ENCODE results near the gene RAP2B.
A peak's percentile ranks its signal among the peaks of the same experiment; 100 is the strongest.
"Not testable (repeated sequence)": the region's sequence is repeated elsewhere in the genome, so short reads cannot be mapped to it uniquely, and the experiment has no call there.

The RAP2B gene

GRCh38 chr3:153161714-153162512 lies at the start of gene RAP2B:
RAP2B (plus strand) TSS chr3:153162226; CDS start chr3:153162694, 468 bp downstream.
- peak; percentile 92 to 99 for DNase-seq (ENCODE audit: low read depth in 2 of 2)

- DNase-seq (ENCODE audit: low read depth in 2 of 2), result no peak
These were observed 48.5 kb upstream of the RAP2B start for GRCh38 chr3:153113541-153113940.

GRCh38 chr3:153114270-153114669 lies 47.8 kb upstream of the RAP2B start:
- not testable (repeated sequence) for DNase-seq (ENCODE audit: low read depth in 2 of 2)

- DNase-seq (ENCODE audit: low read depth in 2 of 2), result no peak
These were observed 46.7 kb upstream of the RAP2B start for GRCh38 chr3:153115326-153115725.

- no peak for DNase-seq (ENCODE audit: low read depth in 2 of 2)
These were observed 34.2 kb upstream of the RAP2B start for GRCh38 chr3:153127788-153128187.

GRCh38 chr3:153129426-153129825 lies 32.6 kb upstream of the RAP2B start:
- no peak for DNase-seq (ENCODE audit: low read depth in 2 of 2)

- DNase-seq (ENCODE audit: low read depth in 2 of 2), result no peak
These were observed 32.2 kb upstream of the RAP2B start for GRCh38 chr3:153129866-153130265.

- DNase-seq (ENCODE audit: low read depth in 2 of 2), result no peak
These were observed 31.6 kb upstream of the RAP2B start for GRCh38 chr3:153130312-153130977.

- DNase-seq (ENCODE audit: low read depth in 2 of 2), result no peak
These were observed 24.4 kb upstream of the RAP2B start for GRCh38 chr3:153137626-153138025.

- DNase-seq (ENCODE audit: low read depth in 2 of 2), result peak; percentile 8 to 17
These were observed 23.5 kb upstream of the RAP2B start for GRCh38 chr3:153138276-153139210.

GRCh38 chr3:153142961-153143360 lies 19.1 kb upstream of the RAP2B start:
- DNase-seq (ENCODE audit: low read depth in 2 of 2), result no peak

GRCh38 chr3:153144071-153144470 lies 18.0 kb upstream of the RAP2B start:
- DNase-seq (ENCODE audit: low read depth in 2 of 2), result no peak

- no peak for DNase-seq (ENCODE audit: low read depth in 2 of 2)
These were observed 17.2 kb upstream of the RAP2B start for GRCh38 chr3:153144779-153145178.

GRCh38 chr3:153145454-153145853 lies 16.6 kb upstream of the RAP2B start:
- DNase-seq (ENCODE audit: low read depth in 2 of 2), result no peak

- no peak for DNase-seq (ENCODE audit: low read depth in 2 of 2)
These were observed 15.6 kb upstream of the RAP2B start for GRCh38 chr3:153146191-153147053.

- DNase-seq (ENCODE audit: low read depth in 2 of 2), result no peak
These were observed 11.0 kb upstream of the RAP2B start for GRCh38 chr3:153150991-153151390.

- not testable (repeated sequence) for DNase-seq (ENCODE audit: low read depth in 2 of 2)
These were observed 6.2 kb upstream of the RAP2B start for GRCh38 chr3:153155786-153156185.

GRCh38 chr3:153158189-153158588 lies 3.8 kb upstream of the RAP2B start:
- no peak for DNase-seq (ENCODE audit: low read depth in 2 of 2)

GRCh38 chr3:153158961-153159735 lies 2.9 kb upstream of the RAP2B start:
- no peak for DNase-seq (ENCODE audit: low read depth in 2 of 2)

- DNase-seq (ENCODE audit: low read depth in 2 of 2), result no peak
These were observed 2.1 kb upstream of the RAP2B start for GRCh38 chr3:153159771-153160397.

All from stimulated activated CD4-positive, alpha-beta T cell treated with anti-CD3 and anti-CD28 coated beads, Interleukin-1b, Interleukin-23, amount 100 ng/mL, for 4 hours (primary cell).